ENCODE results near the gene RDH13.
A peak's percentile ranks its signal among the peaks of the same experiment; 100 is the strongest.

Gene RDH13

GRCh38 chr19:55097864-55098715 lies 35.1 kb upstream of the RDH13 start:
- no peak overlapping the region for H3K4me3 ChIP-seq (ENCODE audit: low read length)
- no peaks in the 10 kb centered on the region for H3K4me1 ChIP-seq (ENCODE audit: insufficient read depth, low read length)
- H3K9me3 ChIP-seq (ENCODE audit: low read length), result peaks cover 2% of the 10 kb centered on the region
- peaks cover 28% of the 10 kb centered on the region for H3K36me3 ChIP-seq (ENCODE audit: insufficient read depth, low read length)
- no peaks in the 10 kb centered on the region for H3K27me3 ChIP-seq (ENCODE audit: insufficient read depth, low read length)
- H2AFZ ChIP-seq (ENCODE audit: low read depth, low read length), result no peak overlapping the region

DNA sequence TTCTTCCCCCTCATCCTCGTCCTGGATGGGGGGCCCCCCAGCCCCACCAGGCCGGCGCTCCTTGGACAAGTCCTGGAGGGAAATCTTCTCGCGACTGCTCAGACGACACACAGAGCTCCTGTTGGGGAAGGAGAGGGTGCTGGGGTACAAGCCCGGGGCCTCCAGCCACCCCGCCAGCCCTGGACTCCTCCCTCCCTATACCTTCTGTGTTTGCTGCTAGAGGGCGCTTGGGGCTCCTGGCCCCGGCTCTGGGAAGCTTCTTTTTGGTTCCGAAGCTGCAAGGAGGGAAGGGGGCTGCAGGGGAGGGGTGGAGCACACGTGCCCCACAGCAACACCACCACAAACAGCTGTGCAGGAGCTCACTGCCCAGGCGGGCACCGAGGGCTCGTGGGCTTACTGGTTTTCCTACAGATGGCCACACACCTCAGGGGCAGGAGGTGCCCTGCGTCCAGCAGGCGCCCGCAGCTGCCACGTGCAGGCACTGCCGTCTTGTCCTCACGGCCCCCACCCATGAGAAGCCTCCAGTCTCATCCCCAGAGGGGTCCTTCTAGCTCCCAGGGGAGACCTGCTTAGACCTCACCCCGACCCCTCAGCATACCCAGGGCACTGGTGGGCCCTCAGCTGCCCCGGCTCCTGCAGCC lies 33.2 kb upstream of the RDH13 start:
- peaks cover 22% of the 10 kb centered on the region for H3K36me3 ChIP-seq (ENCODE audit: insufficient read depth, low read length)
- H3K4me3 ChIP-seq (ENCODE audit: low read length), result no peak overlapping the region
- H3K4me1 ChIP-seq (ENCODE audit: insufficient read depth, low read length), result no peaks in the 10 kb centered on the region
- H3K27me3 ChIP-seq (ENCODE audit: insufficient read depth, low read length), result no peaks in the 10 kb centered on the region
- no peaks in the 10 kb centered on the region for H3K9me3 ChIP-seq (ENCODE audit: low read length)
- no peak overlapping the region for H2AFZ ChIP-seq (ENCODE audit: low read depth, low read length)

- Histone ChIP-seq H3K36me3 (ENCODE audit: insufficient read depth, low read length) (peaks cover 28% of the 10 kb centered on the region), H3K9me3 (ENCODE audit: low read length) (no peaks in the 10 kb centered on the region), H2AFZ (ENCODE audit: low read depth, low read length) (no peak overlapping the region), H3K4me1 (ENCODE audit: insufficient read depth, low read length) (no peaks in the 10 kb centered on the region), H3K27me3 (ENCODE audit: insufficient read depth, low read length) (no peaks in the 10 kb centered on the region), H3K4me3 (ENCODE audit: low read length) (no peak overlapping the region)
These were observed 32.5 kb upstream of the RDH13 start for GRCh38 chr19:55095260-55096060.

GRCh38 chr19:55094456-55095259 lies 31.7 kb upstream of the RDH13 start:
- Histone ChIP-seq H2AFZ (ENCODE audit: low read depth, low read length) (no peak overlapping the region), H3K4me3 (ENCODE audit: low read length) (no peak overlapping the region), H3K9me3 (ENCODE audit: low read length) (no peaks in the 10 kb centered on the region), H3K36me3 (ENCODE audit: insufficient read depth, low read length) (peaks cover 32% of the 10 kb centered on the region), H3K27me3 (ENCODE audit: insufficient read depth, low read length) (no peaks in the 10 kb centered on the region), H3K4me1 (ENCODE audit: insufficient read depth, low read length) (no peaks in the 10 kb centered on the region)

- H3K36me3 ChIP-seq (ENCODE audit: insufficient read depth, low read length), result peaks cover 29% of the 10 kb centered on the region
- H3K4me3 ChIP-seq (ENCODE audit: low read length), result no peak overlapping the region
- H3K4me1 ChIP-seq (ENCODE audit: insufficient read depth, low read length), result peaks cover 13% of the 10 kb centered on the region
- H2AFZ ChIP-seq (ENCODE audit: low read depth, low read length), result no peak overlapping the region
- no peaks in the 10 kb centered on the region for H3K27me3 ChIP-seq (ENCODE audit: insufficient read depth, low read length)
- H3K9me3 ChIP-seq (ENCODE audit: low read length), result no peaks in the 10 kb centered on the region
These were observed 29.7 kb upstream of the RDH13 start for GRCh38 chr19:55092423-55093318.

- Histone ChIP-seq H3K9me3 (ENCODE audit: low read length) (no peaks in the 10 kb centered on the region), H3K4me1 (ENCODE audit: insufficient read depth, low read length) (peaks cover 15% of the 10 kb centered on the region), H3K4me3 (ENCODE audit: low read length) (no peak overlapping the region), H2AFZ (ENCODE audit: low read depth, low read length) (no peak overlapping the region), H3K27me3 (ENCODE audit: insufficient read depth, low read length) (no peaks in the 10 kb centered on the region), H3K36me3 (ENCODE audit: insufficient read depth, low read length) (peaks cover 29% of the 10 kb centered on the region)
These were observed 29.0 kb upstream of the RDH13 start for GRCh38 chr19:55091955-55092354.

- Histone ChIP-seq H3K36me3 (ENCODE audit: insufficient read depth, low read length) (peaks cover 29% of the 10 kb centered on the region), H3K27me3 (ENCODE audit: insufficient read depth, low read length) (no peaks in the 10 kb centered on the region), H3K4me1 (ENCODE audit: insufficient read depth, low read length) (peaks cover 15% of the 10 kb centered on the region), H2AFZ (ENCODE audit: low read depth, low read length) (no peak overlapping the region), H3K4me3 (ENCODE audit: low read length) (no peak overlapping the region), H3K9me3 (ENCODE audit: low read length) (no peaks in the 10 kb centered on the region)
These were observed 28.4 kb upstream of the RDH13 start for GRCh38 chr19:55091126-55091910.

DNA sequence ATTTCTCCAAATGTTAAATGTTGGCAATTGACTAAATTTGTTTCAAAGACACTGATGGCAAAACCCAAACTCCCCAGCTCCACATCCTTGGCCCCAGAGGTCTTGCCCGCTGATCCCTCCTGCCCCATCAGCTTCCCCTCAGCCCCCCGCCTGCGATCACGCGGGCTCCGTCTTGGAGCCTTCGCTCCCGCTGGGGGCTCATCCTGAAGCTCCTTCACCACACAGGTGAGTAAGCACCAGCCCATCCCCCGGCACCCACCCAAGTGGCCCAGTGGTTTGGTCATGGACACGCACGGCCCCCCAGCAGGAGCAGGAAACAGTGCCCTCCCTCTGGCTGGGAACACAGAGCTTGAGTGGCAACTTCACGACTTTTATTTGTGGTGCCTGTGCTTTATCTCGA lies 27.6 kb upstream of the RDH13 start:
- Histone ChIP-seq H3K27me3 (ENCODE audit: insufficient read depth, low read length) (no peaks in the 10 kb centered on the region), H3K9me3 (ENCODE audit: low read length) (no peaks in the 10 kb centered on the region), H2AFZ (ENCODE audit: low read depth, low read length) (no peak overlapping the region), H3K4me1 (ENCODE audit: insufficient read depth, low read length) (peaks cover 22% of the 10 kb centered on the region), H3K4me3 (ENCODE audit: low read length) (no peak overlapping the region), H3K36me3 (ENCODE audit: insufficient read depth, low read length) (peaks cover 26% of the 10 kb centered on the region)

DNA sequence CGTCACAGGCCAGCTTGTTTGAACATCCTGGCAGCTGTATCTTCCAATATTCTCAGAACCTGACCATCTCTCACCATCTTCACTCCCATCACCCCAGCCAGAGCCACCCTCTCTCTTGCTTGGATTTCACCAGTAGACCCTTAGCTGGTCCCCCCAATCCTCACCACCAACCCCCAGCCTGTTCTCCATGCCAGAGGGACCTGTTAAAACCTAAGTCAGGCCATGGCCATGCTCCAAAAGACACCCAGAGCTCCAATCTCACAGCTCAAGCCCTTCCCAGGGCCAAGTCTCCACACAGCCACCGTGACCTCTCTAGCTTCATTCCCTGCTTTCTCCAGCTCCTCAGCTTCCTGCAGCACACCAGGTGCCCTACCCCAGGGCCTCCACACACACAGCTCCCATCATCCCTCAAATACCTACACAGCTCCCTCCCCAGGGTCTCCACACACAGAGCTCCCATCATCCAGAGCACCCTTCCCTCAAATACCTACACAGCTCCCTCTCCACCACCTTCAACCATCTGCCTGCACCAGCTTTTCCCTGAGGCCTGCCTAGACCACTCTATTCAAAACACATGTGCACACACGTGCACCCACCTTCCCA lies 26.5 kb upstream of the RDH13 start:
- Histone ChIP-seq H3K9me3 (ENCODE audit: low read length) (no peaks in the 10 kb centered on the region), H3K27me3 (ENCODE audit: insufficient read depth, low read length) (no peaks in the 10 kb centered on the region), H3K4me3 (ENCODE audit: low read length) (no peak overlapping the region), H2AFZ (ENCODE audit: low read depth, low read length) (no peak overlapping the region), H3K4me1 (ENCODE audit: insufficient read depth, low read length) (peaks cover 24% of the 10 kb centered on the region), H3K36me3 (ENCODE audit: insufficient read depth, low read length) (peaks cover 16% of the 10 kb centered on the region)

GRCh38 chr19:55088543-55089341 lies 25.8 kb upstream of the RDH13 start:
- peak overlapping the region; percentile 66 for H3K4me3 ChIP-seq (ENCODE audit: low read length)
- H3K36me3 ChIP-seq (ENCODE audit: insufficient read depth, low read length), result peaks cover 13% of the 10 kb centered on the region
- no peaks in the 10 kb centered on the region for H3K9me3 ChIP-seq (ENCODE audit: low read length)
- H2AFZ ChIP-seq (ENCODE audit: low read depth, low read length), result no peak overlapping the region
- H3K4me1 ChIP-seq (ENCODE audit: insufficient read depth, low read length), result peaks cover 26% of the 10 kb centered on the region
- no peaks in the 10 kb centered on the region for H3K27me3 ChIP-seq (ENCODE audit: insufficient read depth, low read length)

All from neuron (in vitro differentiated cells).